Ureter (tissue), 1 donor: Measurements from ENCODE around the gene ZEB1. TPM values are rescaled to one million over a fixed set of nuclear protein-coding genes. Genes with fewer than 3 reads are reported as not detected.
A peak's percentile ranks its signal among the peaks of the same experiment; 100 is the strongest.
"Not testable (repeated sequence)": the region's sequence is repeated elsewhere in the genome, so short reads cannot be mapped to it uniquely, and the experiment has no call there.

ENCODE experiments used
- DNase-seq: peaks from one replicate; pipeline ENCODE4 v3.0.0-alpha.2; 2020; ENCODE audit warnings: low spot score
- total RNA-seq: library from RNA; stranded (reverse); gene quantifications from one replicate; pipeline ENCODE4 v1.2.4, GENCODE V29; 2023
- donor health status: DM: yes; HTN: yes; CAD: no.

ZEB1 gene
- total RNA-seq, 1 donor from 2014 or later = 58.3 TPM

- DNase-seq = no peak
Measured at GRCh38 chr10:31422634-31423033, 103.6 kb downstream of the ZEB1 start.

DNA sequence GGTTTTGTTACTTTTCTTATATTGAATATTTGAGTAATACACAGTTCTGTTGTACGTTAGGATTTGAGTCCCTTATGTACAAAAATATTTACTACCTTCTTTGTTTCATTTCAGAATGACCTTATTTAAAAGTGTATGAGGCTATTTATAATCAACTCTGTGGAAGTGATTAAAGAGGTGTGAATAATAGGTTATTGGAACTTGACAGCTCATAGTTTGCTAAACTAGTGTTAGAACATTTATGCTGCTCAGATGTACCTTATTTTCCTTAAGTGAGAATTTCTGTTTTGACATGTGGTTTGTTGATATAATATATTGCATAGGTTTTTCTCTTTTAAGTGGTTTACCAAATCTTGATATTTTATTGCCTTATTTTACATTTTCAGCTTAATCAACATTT lies 105.5 kb downstream of the ZEB1 start:
- DNase-seq = no peak

DNA sequence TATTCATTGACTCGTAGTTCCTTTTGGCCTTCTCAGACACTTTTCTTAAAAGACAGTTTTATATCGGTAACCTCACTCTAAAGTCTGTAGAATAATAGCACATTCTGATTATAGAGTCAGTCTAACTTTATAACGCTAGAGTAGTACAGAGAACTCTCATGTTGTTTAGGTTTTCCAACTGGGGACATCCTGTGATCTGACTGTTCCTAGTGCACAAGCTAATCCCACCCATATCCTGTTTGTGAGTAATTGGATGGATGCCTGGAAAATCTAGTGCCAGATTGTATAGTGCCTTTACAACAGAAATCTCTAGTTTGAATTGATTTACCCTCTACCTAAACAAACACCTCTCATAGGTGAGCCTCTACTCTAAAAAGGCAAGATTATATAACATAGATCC lies 107.4 kb downstream of the ZEB1 start:
- DNase-seq = no peak

GRCh38 chr10:31427334-31427733 lies 108.3 kb downstream of the ZEB1 start:
- DNase-seq = not testable (repeated sequence)

DNA sequence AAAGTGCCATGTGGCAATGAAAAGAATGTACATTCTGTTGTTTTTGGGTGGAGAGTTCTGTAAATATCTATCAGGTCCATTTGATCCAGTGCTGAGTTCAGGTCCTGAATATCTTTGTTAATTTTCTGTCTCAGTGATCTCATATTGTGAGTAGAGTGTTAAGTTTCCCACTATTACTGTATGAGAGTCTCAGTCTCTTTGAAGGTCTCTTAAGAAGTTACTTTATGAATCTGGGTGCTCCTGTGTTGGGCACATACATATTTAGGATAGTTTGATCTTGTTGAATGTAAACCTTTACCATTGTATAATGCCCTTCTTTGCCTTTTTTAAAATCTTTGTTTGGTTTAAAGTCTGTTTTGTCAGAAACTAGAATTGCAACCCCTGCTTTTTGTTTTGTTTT lies 109.5 kb downstream of the ZEB1 start:
- not testable (repeated sequence) for DNase-seq

- no peak for DNase-seq
Measured at GRCh38 chr10:31431021-31431420, 112.0 kb downstream of the ZEB1 start.

- no peak for DNase-seq
Measured at GRCh38 chr10:31437959-31438358, 118.9 kb downstream of the ZEB1 start.

- DNase-seq = no peak
Measured at GRCh38 chr10:31451766-31452165, 132.8 kb downstream of the ZEB1 start.

DNA sequence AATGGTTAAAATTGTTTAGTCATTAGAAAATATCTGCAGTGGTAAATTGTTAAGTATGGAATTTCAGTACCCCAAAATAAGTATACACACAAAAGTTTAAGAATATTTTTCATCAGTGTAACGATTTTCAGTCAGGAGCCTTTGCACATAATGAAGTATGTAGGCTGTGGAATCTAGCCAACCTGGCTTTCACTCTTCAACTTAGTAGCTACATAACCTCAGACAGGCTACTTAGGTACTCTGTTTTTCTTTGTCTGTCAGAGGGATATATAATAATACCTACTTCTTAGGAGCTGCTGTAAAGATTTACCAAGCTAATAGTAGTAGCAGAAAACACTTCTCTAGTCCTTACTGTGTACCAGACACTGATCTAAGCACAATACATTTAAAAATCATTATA lies 137.5 kb downstream of the ZEB1 start:
- no peak for DNase-seq

GRCh38 chr10:31457858-31458257 lies 138.8 kb downstream of the ZEB1 start:
- no peak for DNase-seq

- no peak for DNase-seq
Measured at GRCh38 chr10:31458974-31459373, 140.0 kb downstream of the ZEB1 start.

GRCh38 chr10:31460242-31460641 lies 141.2 kb downstream of the ZEB1 start:
- no peak for DNase-seq

DNA sequence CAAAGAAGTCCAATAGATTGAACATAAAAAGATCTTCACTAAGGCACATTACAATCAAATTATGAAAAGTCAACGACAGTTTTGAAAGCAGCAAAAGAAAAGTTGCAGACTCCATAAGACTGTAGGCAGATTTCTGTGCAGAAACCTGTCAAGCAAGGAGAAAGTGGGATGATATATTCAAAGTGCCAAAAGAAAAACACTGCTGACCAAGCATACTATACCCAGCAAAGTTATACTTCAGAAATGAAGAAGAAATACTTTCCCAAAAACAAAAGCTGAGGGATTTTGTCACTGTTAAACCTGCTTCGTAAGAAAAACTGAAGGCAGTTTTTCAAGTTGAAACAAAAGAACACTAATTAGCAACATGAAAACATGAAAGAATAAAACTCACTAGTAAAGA lies 145.5 kb downstream of the ZEB1 start:
- no peak for DNase-seq

GRCh38 chr10:31466313-31466712 lies 147.3 kb downstream of the ZEB1 start:
- DNase-seq = no peak

DNA sequence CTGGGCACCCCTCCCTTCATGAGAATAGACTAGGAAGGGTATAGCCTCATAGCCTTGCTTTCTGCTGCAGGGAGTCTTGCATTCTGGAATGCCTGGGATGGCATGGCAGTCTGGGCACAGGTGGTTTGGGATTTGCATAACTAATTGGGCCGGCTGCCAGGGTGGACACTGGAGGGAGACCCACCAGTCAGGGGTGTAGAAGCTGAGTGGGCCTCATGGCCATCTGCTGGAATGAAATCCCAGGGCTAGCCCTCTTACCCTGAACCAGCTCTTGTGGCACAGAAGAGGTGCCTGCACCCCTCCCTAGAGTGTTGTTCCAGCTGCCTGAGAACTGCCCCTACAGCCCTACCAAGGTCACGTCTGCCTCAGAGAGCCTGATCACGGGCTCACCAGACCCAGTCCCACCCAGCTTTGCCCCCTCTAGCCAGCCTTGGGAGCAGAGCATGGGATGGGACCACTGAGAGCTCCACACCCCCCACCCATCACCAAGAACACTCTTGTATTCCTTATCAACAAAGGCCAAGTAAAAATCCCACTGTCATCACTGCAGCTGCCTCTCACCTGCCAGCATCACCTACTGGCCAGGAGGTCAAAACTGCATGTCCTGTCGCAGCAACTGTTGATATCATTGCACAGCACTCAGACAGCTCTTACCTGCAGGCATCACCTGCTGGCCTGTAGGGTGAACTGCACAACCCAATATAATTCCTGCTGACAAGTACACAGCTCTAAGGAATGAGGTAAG lies 148.9 kb downstream of the ZEB1 start:
- DNase-seq = peak; percentile 47

- no peak for DNase-seq
Measured at GRCh38 chr10:31468536-31468859, 149.5 kb downstream of the ZEB1 start.

- no peak for DNase-seq
Measured at GRCh38 chr10:31475519-31475918, 156.5 kb downstream of the ZEB1 start.

DNA sequence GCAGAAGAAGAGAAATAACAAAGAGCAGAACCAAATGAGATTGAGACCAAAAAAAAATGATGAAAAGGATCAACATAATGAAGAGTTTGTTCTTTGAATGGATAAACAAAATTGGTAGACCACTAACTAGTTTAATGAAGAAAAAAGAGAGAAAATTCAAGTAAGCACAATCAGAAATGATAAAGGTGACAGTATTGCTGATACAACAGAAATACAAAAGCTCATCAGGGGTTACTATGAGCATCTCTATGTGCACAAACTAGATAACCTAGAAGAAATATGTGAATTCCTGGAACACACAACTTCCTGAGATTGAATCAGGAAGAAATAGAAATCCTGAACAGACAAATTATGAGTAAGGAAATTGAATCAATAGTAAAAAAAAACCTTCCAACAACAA lies 157.1 kb downstream of the ZEB1 start:
- DNase-seq = no peak

DNA sequence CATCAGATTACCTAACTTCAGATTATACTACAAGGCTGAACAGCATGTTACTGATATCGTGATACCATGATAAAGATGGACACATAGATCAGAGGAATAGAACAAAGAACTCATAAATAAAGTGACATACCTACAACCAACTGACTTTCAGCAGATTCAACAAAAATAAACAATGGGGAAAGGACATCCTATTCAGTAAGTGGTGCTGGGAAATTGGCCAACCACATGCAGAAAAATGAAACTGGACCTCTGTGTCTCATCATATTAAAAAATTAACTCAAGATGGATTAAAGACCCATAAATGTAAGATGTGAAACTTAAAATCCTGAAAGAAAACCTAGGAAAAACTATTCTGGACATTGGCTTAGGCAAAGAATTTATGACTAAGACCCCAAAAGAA lies 158.6 kb downstream of the ZEB1 start:
- no peak for DNase-seq

GRCh38 chr10:31479752-31480151 lies 160.7 kb downstream of the ZEB1 start:
- DNase-seq = no peak

GRCh38 chr10:31483546-31483945 lies 164.5 kb downstream of the ZEB1 start:
- no peak for DNase-seq

GRCh38 chr10:31484431-31485135 lies 165.6 kb downstream of the ZEB1 start:
- no peak for DNase-seq

DNA sequence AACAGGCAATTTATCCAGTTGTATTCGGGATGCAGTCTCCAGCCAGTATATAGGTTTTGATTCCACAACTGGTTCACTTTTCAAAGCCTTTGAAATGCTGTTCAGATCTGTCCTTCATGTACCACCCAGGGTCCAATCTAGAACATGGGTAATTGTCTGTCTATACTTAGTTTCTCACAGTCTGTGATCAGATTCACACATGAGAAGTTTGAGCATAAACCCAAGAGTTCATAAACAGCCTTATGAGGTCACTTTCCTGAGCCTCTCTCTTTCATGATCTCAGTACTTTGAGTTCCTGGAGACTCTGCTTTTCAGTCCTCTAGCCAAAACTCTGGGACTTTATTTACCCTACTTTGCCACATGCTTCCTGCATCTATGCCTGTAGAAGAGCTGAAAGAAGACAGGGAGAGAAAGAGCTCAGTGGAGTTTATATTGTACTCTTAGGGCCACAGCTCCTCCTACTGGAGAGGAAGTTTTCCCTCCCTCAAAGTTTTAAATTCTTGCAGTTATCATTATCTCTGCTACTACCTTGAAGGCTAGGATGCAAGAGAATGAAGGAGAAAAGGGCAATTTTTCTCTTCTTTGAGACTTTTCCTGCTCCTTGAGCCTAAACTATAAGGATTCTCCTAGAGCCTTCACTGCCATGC lies 172.0 kb downstream of the ZEB1 start:
- DNase-seq = no peak
